D721Med (cell line): Measurements from ENCODE around the gene PLXNA4.

Source experiments
- DNase-seq: peaks from one replicate; pipeline ENCODE4 v3.0.0; 2011; ENCODE audit warnings: low spot score; ENCODE audit not compliant: insufficient read length
- FAIRE-seq: peaks from 2 replicates; lab custom pipeline; 2011; peaks lifted over from hg19 to GRCh38; lab: Jason Lieb, UNC
- TF ChIP-seq, protein P1 (sequence below): IDR thresholded peaks from 2 replicates; pipeline ENCODE4 v1.5.1; 2012; ENCODE audit warnings: mild to moderate bottlenecking, control low read depth; ENCODE audit not compliant: insufficient read depth; ENCODE audit errors: missing control alignments

PLXNA4 gene

DNA sequence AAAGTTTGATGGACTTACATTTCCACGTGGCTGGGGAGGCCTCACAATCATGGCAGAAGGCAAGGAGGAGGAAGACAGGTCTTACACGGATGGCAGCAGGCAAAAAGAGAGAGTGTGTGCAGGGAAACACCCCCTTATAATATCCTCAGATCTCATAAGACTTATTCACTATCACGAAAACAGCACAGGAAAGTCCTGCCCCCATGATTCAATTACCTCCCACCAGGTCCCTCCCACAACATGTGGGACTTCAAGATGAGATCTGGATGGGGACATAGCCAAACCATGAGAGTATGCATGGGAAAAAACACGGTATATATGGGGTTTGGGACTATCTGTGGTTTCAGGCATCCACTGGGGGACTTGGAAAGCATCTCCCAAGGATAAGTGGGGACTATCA lies 78.0 kb downstream of the PLXNA4 start:
- TF ChIP-seq, protein P1, sequence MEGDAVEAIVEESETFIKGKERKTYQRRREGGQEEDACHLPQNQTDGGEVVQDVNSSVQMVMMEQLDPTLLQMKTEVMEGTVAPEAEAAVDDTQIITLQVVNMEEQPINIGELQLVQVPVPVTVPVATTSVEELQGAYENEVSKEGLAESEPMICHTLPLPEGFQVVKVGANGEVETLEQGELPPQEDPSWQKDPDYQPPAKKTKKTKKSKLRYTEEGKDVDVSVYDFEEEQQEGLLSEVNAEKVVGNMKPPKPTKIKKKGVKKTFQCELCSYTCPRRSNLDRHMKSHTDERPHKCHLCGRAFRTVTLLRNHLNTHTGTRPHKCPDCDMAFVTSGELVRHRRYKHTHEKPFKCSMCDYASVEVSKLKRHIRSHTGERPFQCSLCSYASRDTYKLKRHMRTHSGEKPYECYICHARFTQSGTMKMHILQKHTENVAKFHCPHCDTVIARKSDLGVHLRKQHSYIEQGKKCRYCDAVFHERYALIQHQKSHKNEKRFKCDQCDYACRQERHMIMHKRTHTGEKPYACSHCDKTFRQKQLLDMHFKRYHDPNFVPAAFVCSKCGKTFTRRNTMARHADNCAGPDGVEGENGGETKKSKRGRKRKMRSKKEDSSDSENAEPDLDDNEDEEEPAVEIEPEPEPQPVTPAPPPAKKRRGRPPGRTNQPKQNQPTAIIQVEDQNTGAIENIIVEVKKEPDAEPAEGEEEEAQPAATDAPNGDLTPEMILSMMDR: no peak
- DNase-seq (no peak), FAIRE-seq (no peak)

DNA sequence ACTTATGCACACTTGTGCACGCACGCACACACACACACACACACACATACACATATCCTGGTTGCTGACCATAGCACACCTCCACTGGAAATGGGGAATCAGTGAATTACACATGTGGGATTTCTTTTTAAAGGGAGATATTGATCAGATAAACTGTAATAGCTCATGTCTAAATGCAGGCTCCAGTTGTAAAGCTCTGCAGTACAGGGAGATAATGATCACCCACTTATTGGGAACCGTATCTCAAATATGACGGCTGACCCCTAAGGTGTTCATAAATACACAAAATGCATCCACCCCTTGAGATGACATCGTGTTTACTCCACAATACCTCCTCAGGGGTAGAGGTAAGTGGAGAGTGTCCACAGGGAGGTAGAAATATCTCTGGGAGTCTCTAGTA lies 79.2 kb downstream of the PLXNA4 start:
- DNase-seq (no peak), FAIRE-seq (no peak)
- TF ChIP-seq, protein P1: no peak

DNA sequence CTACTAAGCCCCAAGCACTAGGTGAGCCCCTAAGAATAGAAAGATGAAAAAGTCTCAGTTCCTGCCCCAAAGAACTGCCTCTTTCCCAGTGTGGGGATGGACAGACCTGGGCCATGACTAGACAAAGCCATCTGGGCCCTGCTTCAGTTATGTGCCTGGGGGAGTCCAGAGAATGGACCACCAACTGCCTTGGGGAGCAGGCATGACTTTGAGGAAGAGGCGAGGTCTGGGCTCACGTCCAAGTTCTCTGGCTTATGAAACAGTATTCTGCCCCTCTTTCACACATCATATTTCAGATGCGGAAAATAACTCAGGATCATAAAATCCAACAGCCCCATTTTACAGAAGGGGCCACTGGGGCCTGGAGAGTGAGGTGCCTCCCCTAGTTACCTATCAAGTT lies 80.3 kb downstream of the PLXNA4 start:
- TF ChIP-seq, protein P1: no peak
- FAIRE-seq: no peak

DNA sequence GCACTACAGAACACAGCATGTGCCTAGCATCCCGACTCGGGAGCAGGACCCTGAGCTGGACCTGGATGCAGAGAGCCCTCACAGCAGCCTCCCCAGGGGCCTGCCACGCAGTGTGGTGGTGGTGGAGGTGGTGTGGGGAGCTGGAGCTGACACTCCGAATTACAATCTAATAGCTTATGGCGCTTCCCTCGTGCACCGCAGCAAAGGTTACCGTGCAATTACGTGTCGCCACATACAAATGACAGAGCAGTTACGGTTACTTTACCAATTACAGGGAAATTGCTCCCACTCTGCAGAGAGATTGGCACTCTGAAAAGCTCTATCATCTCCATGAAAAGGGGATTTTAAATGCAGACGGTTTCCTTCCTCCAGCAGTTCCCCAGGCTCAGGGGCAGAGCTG lies 81.8 kb downstream of the PLXNA4 start:
- no peak for FAIRE-seq

More for the DNA sequence above, 80.3 kb downstream of the PLXNA4 start:
- no peak for DNase-seq

DNA sequence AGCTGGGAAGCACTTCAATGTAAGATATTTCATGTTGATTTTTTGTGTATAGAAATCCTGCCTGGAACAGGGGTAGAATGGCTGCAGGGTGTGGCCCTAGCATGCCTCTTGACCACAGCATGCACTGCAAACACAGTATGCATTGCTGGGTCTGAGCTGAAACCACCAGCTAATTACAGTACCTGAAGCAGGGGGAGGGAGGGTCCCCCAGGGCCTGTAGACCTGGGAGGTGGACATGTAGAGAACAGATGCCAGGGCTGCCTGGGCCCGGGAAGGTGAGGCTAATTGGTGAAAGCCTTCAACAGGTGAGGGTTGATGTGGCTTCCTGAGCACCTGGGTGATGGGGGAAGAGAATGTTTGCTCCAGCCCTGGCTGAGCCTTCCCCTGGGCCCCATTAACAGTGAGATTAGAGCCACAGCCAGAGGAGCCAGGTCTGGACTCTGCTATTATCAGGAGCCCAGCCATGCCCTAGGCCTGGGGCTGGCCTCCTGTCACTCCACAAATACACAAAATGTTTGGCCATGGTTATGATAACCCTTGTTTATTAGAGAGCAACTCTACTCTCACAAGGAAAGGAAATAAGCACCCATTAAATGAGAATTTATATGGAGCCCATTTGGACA lies 83.3 kb downstream of the PLXNA4 start:
- DNase-seq (no peak), FAIRE-seq (no peak)
- TF ChIP-seq, protein P1: no peak

More for the DNA sequence above, 81.8 kb downstream of the PLXNA4 start:
- TF ChIP-seq, protein P1: no peak
- no peak for DNase-seq

DNA sequence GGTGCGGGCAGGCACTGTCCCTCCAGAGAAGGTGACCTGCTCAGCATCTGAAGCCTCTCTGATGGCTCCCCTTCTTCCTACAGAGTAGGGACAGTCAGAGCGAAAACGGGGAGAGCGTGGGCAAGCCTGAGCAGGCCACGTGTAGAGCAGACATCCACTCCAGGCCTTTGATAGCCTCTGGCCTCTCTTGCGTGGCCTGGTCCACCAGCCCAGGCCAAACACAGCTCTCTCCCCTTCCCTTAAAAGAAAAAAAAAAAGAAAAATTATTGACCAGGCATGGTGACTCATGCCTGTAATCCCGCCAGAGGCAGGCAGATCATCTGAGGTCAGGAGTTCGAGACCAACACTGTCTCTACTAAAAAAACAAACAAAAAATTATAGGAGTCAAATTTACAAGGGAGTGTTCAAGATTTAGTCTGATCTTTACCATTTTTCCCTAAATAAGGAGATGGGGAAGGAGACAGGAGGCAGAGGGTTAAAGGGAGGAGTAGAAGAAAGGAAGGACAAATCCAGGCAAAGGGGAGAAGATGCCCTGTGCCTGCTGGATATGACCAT lies 84.8 kb downstream of the PLXNA4 start:
- TF ChIP-seq, protein P1: no peak
- FAIRE-seq (no peak), DNase-seq (no peak)

DNA sequence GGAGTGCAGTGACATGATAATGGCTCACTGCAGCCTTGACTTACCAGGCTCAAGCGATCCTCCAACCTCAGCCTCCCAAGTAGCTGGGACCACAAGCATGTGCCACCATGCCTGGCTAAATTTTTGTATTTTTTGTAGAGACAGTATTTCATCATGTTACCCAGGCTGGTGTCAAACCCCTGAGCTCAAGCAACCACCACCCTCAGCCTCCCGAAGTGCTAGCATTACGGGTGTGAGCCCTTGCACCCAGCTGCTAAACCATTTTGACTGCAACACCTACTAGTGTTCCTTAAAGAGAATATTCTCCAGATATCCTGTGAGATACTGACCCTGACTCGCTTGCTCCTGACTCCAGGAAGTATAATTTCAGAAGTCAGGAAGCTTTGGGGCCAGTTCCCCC lies 85.8 kb downstream of the PLXNA4 start:
- TF ChIP-seq, protein P1: no peak
- DNase-seq: no peak
- no peak for FAIRE-seq
